Measurements from ENCODE around the gene ARFGAP1. TPM values are rescaled to one million over a fixed set of nuclear protein-coding genes. Genes with fewer than 3 reads are reported as not detected.

Gene ARFGAP1
- total and polyA plus RNA-seq, 2 donors (not counting 3 experiments of a cell fraction or from before 2014, with no cell fraction given) = 93.7 to 126 TPM

DNA sequence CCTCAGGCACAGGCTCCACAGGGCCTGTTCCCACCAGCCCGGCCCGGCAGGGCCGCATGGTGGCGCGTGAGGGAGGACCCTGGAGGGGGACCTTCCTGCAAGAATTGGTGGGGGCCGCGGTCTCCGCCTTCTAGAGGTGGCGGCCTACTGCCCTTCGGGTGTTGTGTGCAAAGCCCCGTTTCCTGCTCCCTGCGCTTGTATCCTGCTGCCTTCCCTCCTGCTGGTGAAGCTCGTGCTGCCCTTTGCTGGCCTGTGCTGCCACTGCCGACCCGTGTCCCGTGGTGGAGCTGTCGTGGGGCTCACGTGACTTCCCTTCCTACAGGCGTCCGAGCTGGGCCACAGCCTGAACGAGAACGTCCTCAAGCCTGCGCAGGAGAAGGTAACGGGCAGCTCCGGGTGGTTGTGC lies 11.9 kb downstream of the ARFGAP1 start:
- ChIA-PET POLR2A (interaction anchor here (0.8 kb wide), 1 partner anchor 12 kb away, joined by 3 read pairs; the partner anchor contains the start of gene ARFGAP1), CTCF (interaction anchor here (0.8 to 2.0 kb wide), 3 partner anchors 12 to 61 kb away, joined by 3 to 5 read pairs (median 4); partner anchors contain the start of gene ARFGAP1)
- H3K79me2 ChIP-seq (ENCODE audit: control insufficient read depth, insufficient read depth, low read length) = no peaks in the 10 kb centered on the region
- dilution Hi-C loops (cut with MboI; ENCODE audit: extremely low pct_ligation_motif_present, low sequenced_read_pairs) (no loop called here), intact Hi-C loops (cut with micrococcal nuclease) (no loop called here)
- H3K9me3 ChIP-seq (replicated peaks; ENCODE audit: control insufficient read depth, insufficient read depth, low read length) = no peaks in the 10 kb centered on the region
- H3K4me3 ChIP-seq (replicated peaks in 1 of 3; ENCODE audit: insufficient read depth in 1 of 3, low read depth in 1 of 3, low read length in 3 of 3) = no peak overlapping the region
- no peaks in the 10 kb centered on the region for H3K4me1 ChIP-seq (ENCODE audit: control insufficient read depth, extremely low read depth, insufficient read depth, low read length)
- H3K27ac ChIP-seq (ENCODE audit: insufficient read depth, low read depth, low read length) = no peak overlapping the region
- BruUV-seq (replicated peaks) = no TSS peak
- DNase-seq (ENCODE audit: low read depth, low spot score) (no peak), FAIRE-seq (no peak)
- H3K27me3 ChIP-seq (ENCODE audit: control insufficient read depth in 2 of 2, insufficient read depth in 2 of 2, low read length in 2 of 2) = no peaks in the 10 kb centered on the region
- no peak overlapping the region for H3K4me2 ChIP-seq (ENCODE audit: insufficient read depth, low read length)
- H3K9ac ChIP-seq (replicated peaks; ENCODE audit: extremely low read depth, insufficient read depth, low read length) = no peak overlapping the region
- no peaks in the 10 kb centered on the region for H4K20me1 ChIP-seq (replicated peaks; ENCODE audit: control insufficient read depth, extremely low read depth, insufficient read depth, low read length)
- TF ChIP-seq MYC (IDR thresholded peaks at IDR 0.05; ENCODE audit: low read depth, low read length) (no peak), CTCF (IDR thresholded peaks at IDR 0.05; ENCODE audit: extremely low read depth in 1 of 2, insufficient read depth in 1 of 2, low read depth in 1 of 2, low read length in 2 of 2) (no peak), MAX (IDR thresholded peaks at IDR 0.05; ENCODE audit: insufficient read depth, insufficient read length) (no peak), JUN (IDR thresholded peaks at IDR 0.05; ENCODE audit: borderline replicate concordance, insufficient read depth, insufficient read length, low read depth) (no peak), EZH2 (IDR thresholded peaks at IDR 0.05; ENCODE audit: borderline replicate concordance, low read depth, low read length, severe bottlenecking) (no peak), POLR2A (IDR thresholded peaks at IDR 0.05; ENCODE audit: low read depth, low read length) (no peak), POLR2AphosphoS5 (IDR thresholded peaks at IDR 0.05; ENCODE audit: insufficient read depth, low read depth, low read length) (no peak), GATA2 (IDR thresholded peaks at IDR 0.05; ENCODE audit: insufficient read depth, insufficient read length, low read depth, low read length) (no peak), FOS (IDR thresholded peaks at IDR 0.05; ENCODE audit: borderline replicate concordance, insufficient read depth, low read length) (no peak)
- no peaks in the 10 kb centered on the region for H3K9me1 ChIP-seq (replicated peaks; ENCODE audit: control insufficient read depth, extremely low read depth, insufficient read depth, low read length)
- peaks cover 4 to 46% of the 10 kb centered on the region in 2 experiments for H3K36me3 ChIP-seq (ENCODE audit: control insufficient read depth in 2 of 2, extremely low read depth in 1 of 2, insufficient read depth in 2 of 2, low read length in 2 of 2)
- H2AFZ ChIP-seq (ENCODE audit: low read depth, low read length) = no peak overlapping the region
